ENCODE results near the gene NHEJ1. TPM values are rescaled to one million over a fixed set of nuclear protein-coding genes. Genes with fewer than 3 reads are reported as not detected.

Gene NHEJ1
- total and polyA plus RNA-seq, 2 of the 13 experiments (the other 11 are each of a cell fraction or from before 2014, with no cell fraction given) = 30.0 to 30.7 TPM

DNA sequence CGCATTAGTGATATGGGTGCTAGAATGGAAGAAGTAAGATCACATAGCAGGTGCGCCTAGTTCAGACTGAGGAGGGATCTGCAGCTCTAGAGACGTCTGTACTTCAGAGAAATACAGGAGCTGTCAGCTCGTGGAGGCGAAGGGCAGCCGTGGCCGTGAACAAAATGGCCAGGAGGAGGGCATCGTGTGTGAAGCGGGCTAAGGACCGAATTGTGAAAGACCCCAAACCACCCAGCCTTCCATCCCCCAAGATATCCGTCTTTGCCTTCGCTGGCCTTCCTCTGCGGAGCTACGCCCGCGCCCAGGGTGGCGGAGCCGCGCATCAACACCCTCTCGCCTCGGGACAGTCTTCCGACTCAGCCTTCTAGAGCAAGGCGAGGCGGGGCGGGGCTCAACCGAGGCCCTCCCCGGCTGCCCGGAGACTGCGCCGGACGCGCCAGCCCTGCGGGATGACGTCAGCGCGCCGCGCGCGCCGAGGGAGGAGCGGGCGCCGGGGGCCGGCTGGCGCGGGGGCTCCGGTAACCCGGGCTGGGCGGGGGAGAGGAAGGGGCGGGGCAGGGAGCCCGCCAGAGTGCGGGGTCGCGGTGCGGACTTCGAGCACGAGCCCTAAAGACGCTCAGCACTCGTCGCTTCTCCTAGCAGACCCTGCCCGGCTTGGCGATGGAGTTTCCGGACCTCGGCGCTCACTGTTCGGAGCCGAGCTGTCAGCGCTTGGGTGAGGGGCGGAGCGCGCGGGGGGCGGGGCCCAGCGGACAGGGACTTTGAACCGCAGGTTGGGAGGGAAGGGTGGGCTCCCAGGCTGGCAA, 45.9 kb upstream of the NHEJ1 start, which contains the start of gene ZFAND2B (continued):
- TF ChIP-seq KLF16 (CRISPR knock-in tag; IDR thresholded peaks at IDR 0.05) (no peak; a peak in 2 of 4 replicates), YEATS2 (CRISPR knock-in tag; IDR thresholded peaks at IDR 0.05; ENCODE audit: borderline replicate concordance) (peak; percentile 67; the same call in 1 of the 2 replicates), ZNF782 (CRISPR knock-in tag; IDR thresholded peaks at IDR 0.05; ENCODE audit: borderline replicate concordance) (peak; percentile 30), ZNF598 (CRISPR knock-in tag; IDR thresholded peaks at IDR 0.05; ENCODE audit: borderline replicate concordance) (peak; percentile 55; the same call in 1 of the 2 replicates), ZNF615 (CRISPR knock-in tag; IDR thresholded peaks at IDR 0.05; ENCODE audit: borderline replicate concordance) (no peak), ZNF75D (CRISPR knock-in tag; IDR thresholded peaks at IDR 0.05; ENCODE audit: borderline replicate concordance) (no peak), MED13 (CRISPR knock-in tag; IDR thresholded peaks at IDR 0.05) (no peak), ZNF772 (CRISPR knock-in tag; IDR thresholded peaks at IDR 0.05) (no peak; the same call in 1 of the 2 replicates), MEF2D (CRISPR knock-in tag; IDR thresholded peaks at IDR 0.05) (peak; percentile 87), CHD4 (IDR thresholded peaks at IDR 0.05; ENCODE audit: borderline replicate concordance, low read length) (no peak), ZNF10 (CRISPR knock-in tag; IDR thresholded peaks at IDR 0.05; ENCODE audit: borderline replicate concordance, low read depth) (no peak), ZNF451 (CRISPR knock-in tag; IDR thresholded peaks at IDR 0.05) (peak; percentile 75; the same call in 1 of the 2 replicates)
- TF ChIP-seq, protein P1, sequence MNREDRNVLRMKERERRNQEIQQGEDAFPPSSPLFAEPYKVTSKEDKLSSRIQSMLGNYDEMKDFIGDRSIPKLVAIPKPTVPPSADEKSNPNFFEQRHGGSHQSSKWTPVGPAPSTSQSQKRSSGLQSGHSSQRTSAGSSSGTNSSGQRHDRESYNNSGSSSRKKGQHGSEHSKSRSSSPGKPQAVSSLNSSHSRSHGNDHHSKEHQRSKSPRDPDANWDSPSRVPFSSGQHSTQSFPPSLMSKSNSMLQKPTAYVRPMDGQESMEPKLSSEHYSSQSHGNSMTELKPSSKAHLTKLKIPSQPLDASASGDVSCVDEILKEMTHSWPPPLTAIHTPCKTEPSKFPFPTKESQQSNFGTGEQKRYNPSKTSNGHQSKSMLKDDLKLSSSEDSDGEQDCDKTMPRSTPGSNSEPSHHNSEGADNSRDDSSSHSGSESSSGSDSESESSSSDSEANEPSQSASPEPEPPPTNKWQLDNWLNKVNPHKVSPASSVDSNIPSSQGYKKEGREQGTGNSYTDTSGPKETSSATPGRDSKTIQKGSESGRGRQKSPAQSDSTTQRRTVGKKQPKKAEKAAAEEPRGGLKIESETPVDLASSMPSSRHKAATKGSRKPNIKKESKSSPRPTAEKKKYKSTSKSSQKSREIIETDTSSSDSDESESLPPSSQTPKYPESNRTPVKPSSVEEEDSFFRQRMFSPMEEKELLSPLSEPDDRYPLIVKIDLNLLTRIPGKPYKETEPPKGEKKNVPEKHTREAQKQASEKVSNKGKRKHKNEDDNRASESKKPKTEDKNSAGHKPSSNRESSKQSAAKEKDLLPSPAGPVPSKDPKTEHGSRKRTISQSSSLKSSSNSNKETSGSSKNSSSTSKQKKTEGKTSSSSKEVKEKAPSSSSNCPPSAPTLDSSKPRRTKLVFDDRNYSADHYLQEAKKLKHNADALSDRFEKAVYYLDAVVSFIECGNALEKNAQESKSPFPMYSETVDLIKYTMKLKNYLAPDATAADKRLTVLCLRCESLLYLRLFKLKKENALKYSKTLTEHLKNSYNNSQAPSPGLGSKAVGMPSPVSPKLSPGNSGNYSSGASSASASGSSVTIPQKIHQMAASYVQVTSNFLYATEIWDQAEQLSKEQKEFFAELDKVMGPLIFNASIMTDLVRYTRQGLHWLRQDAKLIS (CRISPR knock-in tag; IDR thresholded peaks at IDR 0.05) = 0 out of 2 replicates have a peak, but pooled peaks have one; percentile 82
- TF ChIP-seq, protein P2, sequence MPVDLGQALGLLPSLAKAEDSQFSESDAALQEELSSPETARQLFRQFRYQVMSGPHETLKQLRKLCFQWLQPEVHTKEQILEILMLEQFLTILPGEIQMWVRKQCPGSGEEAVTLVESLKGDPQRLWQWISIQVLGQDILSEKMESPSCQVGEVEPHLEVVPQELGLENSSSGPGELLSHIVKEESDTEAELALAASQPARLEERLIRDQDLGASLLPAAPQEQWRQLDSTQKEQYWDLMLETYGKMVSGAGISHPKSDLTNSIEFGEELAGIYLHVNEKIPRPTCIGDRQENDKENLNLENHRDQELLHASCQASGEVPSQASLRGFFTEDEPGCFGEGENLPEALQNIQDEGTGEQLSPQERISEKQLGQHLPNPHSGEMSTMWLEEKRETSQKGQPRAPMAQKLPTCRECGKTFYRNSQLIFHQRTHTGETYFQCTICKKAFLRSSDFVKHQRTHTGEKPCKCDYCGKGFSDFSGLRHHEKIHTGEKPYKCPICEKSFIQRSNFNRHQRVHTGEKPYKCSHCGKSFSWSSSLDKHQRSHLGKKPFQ (CRISPR knock-in tag; IDR thresholded peaks at IDR 0.05; ENCODE audit: insufficient replicate concordance) = peak; percentile 73
- TF ChIP-seq, protein P3, sequence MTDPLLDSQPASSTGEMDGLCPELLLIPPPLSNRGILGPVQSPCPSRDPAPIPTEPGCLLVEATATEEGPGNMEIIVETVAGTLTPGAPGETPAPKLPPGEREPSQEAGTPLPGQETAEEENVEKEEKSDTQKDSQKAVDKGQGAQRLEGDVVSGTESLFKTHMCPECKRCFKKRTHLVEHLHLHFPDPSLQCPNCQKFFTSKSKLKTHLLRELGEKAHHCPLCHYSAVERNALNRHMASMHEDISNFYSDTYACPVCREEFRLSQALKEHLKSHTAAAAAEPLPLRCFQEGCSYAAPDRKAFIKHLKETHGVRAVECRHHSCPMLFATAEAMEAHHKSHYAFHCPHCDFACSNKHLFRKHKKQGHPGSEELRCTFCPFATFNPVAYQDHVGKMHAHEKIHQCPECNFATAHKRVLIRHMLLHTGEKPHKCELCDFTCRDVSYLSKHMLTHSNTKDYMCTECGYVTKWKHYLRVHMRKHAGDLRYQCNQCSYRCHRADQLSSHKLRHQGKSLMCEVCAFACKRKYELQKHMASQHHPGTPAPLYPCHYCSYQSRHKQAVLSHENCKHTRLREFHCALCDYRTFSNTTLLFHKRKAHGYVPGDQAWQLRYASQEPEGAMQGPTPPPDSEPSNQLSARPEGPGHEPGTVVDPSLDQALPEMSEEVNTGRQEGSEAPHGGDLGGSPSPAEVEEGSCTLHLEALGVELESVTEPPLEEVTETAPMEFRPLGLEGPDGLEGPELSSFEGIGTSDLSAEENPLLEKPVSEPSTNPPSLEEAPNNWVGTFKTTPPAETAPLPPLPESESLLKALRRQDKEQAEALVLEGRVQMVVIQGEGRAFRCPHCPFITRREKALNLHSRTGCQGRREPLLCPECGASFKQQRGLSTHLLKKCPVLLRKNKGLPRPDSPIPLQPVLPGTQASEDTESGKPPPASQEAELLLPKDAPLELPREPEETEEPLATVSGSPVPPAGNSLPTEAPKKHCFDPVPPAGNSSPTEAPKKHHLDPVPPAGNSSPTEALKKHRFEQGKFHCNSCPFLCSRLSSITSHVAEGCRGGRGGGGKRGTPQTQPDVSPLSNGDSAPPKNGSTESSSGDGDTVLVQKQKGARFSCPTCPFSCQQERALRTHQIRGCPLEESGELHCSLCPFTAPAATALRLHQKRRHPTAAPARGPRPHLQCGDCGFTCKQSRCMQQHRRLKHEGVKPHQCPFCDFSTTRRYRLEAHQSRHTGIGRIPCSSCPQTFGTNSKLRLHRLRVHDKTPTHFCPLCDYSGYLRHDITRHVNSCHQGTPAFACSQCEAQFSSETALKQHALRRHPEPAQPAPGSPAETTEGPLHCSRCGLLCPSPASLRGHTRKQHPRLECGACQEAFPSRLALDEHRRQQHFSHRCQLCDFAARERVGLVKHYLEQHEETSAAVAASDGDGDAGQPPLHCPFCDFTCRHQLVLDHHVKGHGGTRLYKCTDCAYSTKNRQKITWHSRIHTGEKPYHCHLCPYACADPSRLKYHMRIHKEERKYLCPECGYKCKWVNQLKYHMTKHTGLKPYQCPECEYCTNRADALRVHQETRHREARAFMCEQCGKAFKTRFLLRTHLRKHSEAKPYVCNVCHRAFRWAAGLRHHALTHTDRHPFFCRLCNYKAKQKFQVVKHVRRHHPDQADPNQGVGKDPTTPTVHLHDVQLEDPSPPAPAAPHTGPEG (CRISPR knock-in tag; IDR thresholded peaks at IDR 0.05) = no peak
- TF ChIP-seq, protein P4, sequence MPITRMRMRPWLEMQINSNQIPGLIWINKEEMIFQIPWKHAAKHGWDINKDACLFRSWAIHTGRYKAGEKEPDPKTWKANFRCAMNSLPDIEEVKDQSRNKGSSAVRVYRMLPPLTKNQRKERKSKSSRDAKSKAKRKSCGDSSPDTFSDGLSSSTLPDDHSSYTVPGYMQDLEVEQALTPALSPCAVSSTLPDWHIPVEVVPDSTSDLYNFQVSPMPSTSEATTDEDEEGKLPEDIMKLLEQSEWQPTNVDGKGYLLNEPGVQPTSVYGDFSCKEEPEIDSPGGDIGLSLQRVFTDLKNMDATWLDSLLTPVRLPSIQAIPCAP (CRISPR knock-in tag; IDR thresholded peaks at IDR 0.05; ENCODE audit: low read depth) = no peak

Measured in HepG2 (cell line).